HG03571 (cell line): ENCODE results near the gene HIC1.
"Not testable (repeated sequence)": the region's sequence is repeated elsewhere in the genome, so short reads cannot be mapped to it uniquely, and the experiment has no call there.

Source experiments
- ATAC-seq: cut with Tn5 transposase; IDR thresholded peaks from one replicate; pipeline ENCODE4 v1.9.1; 2021; ENCODE audit not compliant: unreplicated experiment

Gene HIC1, protein sequence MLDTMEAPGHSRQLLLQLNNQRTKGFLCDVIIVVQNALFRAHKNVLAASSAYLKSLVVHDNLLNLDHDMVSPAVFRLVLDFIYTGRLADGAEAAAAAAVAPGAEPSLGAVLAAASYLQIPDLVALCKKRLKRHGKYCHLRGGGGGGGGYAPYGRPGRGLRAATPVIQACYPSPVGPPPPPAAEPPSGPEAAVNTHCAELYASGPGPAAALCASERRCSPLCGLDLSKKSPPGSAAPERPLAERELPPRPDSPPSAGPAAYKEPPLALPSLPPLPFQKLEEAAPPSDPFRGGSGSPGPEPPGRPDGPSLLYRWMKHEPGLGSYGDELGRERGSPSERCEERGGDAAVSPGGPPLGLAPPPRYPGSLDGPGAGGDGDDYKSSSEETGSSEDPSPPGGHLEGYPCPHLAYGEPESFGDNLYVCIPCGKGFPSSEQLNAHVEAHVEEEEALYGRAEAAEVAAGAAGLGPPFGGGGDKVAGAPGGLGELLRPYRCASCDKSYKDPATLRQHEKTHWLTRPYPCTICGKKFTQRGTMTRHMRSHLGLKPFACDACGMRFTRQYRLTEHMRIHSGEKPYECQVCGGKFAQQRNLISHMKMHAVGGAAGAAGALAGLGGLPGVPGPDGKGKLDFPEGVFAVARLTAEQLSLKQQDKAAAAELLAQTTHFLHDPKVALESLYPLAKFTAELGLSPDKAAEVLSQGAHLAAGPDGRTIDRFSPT

DNA sequence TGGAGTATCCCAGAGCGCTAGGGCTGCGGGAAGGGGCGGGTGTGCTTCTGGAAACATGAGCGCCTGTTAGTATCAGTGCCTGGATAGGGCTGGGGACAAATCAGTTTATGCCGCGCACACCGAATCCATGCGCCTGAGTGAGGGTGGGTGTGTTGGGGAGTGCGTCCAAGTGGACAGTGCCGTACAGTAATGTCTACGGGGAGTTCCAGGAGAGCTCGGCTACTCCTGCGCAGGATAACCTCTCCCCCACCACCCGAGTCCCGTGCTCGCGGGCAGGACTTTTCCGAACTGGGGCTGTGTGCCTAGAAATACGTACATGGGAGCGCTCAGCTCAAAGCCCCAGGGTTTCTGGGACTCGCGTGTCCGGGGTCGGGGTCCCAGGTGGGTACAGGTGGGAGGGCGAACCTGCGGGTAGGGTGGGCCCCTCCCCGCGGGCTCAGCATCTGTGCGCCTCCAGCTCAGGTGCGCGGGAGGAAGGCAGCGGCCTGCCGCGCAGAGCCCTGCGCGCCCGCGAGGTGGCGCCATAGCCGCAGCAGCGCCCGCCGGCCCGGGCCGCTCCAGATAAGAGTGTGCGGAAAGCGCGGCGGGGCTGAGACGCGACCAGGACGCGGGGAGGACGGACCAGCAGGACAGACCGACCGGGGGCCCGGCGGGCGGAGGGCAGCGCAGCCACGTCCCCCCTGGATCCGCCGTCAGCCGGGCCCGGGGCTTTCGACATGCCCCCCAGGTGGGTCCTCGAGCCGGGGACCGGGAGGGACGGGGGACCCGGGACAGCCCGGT is at the start of gene HIC1:
Gene HIC1 (plus strand): TSS at position 592 of the 780 bp plus-strand sequence. CDS start 1,588 bp downstream, outside the sequence.
- peak; percentile 35 for ATAC-seq

DNA sequence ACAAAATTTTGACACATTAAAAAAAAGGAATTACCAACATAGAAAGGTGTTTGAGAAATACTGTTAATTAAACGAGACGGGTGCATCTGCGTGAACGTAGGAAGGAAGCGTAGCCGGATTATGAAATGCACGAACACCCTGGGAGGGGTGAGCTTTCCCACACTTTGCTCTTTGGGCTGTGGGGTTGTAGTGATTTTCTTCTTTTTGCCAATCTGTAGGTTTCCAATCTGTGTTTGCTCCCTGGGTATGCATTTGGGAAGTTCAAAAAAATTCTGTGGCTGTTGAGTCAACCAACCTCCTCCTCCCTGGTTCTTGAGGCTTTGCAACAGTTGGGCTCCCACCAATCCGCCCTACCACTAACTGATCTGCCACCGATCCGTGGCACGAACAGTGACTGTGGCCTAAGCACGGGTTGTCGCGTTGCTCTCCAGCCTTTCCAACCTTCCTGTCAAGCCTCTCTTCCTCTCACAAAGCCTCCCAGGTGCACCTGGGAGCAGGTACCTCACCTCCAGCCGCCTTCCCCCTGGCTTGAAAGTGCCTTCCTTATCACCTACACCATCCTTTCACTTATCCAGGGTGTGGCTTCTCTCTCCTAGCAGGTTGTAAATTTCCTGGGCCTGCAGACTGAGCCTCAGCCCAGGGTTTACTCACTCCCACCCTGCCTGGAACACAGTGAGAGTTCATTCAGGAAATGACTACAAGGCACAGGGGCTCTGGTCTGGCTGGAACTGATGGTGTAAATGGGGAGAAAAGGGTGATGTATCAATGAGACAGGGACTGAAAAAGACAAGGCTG is 46.4 kb upstream of the HIC1 start:
- ATAC-seq = no peak

DNA sequence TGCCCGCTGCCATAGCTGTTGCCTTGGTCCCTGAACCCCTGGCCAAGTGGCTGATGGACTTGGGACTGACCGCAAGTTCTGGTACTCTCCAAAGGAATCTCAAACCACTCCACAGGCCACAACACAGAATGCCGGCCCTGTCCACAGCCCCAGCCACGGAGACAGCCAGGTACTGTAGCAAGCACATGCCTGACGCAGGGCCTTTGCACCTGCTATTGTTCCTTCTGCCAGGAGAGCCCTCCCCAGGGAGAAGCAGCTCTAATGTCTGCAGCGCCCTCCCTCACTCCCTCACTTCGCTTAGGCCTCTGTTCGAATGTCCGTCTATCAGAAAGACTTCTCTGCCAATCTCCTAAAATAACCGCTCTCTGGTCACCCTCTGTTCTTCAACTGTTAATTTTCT is 45.2 kb upstream of the HIC1 start:
- no peak for ATAC-seq

DNA sequence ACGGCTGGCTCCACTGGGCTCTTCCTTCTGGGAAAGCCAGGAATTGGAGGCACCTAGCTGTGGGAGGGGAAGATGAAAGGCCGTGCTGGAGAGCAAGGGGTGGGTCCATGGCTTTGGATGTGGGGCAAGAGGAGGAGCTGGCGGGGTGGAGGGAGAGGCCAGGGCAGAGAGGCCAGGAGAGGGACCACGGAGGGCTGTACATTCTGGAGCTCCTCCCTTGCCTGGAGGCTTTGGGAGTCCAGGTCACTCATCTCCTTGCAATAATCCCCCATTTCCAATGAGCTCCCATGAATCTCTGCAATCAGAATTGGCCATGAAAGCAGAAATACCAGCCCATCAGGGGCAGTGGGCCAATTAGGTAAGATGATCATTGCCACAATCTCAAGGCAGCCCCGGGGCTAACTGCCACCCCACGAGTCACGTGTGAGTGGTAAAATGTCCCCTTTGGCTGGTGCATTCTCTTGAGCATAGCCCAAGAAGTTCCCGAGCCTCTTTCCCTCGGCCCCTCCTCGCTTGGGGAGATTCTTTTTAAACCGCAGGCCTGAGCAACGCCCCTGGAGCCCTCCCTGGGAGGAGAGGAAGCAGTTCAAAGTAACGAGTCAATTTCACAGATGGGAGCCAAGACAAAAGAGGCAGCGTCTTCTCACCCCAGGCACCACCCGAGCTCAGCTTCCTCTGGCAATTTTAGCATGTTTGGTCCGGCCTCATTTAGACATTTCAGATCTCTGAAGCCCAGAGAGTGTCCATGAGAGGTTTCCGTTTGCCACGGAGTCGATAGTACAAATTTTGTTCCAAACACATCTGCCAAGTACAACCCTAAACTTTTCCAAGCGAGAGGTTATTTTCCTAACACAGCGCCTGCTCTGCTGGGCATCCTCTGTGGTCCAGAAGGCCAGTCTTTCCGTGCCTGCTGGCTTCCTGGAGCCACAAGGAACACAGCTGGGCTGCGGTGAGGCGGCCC is 43.2 kb upstream of the HIC1 start:
- ATAC-seq = no peak

DNA sequence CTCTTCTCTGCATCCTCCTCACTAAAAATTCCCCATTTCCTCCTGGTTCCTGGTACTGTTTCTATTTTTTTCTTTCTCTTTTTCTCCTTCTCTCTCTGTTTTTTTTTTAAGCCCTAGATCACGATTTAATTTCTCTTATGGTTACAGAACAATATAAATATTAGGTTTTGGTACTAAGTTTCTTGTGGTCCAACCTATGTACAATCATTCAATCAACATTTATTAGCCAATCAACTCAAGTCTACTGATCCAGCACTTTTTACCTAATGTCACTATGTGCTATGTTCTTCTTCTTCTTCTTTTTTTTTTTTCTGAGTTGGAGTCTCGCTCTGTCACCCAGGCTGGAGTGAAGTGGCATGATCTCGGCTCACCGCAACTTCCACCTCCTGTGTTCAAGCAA is 42.4 kb upstream of the HIC1 start:
- no peak for ATAC-seq

DNA sequence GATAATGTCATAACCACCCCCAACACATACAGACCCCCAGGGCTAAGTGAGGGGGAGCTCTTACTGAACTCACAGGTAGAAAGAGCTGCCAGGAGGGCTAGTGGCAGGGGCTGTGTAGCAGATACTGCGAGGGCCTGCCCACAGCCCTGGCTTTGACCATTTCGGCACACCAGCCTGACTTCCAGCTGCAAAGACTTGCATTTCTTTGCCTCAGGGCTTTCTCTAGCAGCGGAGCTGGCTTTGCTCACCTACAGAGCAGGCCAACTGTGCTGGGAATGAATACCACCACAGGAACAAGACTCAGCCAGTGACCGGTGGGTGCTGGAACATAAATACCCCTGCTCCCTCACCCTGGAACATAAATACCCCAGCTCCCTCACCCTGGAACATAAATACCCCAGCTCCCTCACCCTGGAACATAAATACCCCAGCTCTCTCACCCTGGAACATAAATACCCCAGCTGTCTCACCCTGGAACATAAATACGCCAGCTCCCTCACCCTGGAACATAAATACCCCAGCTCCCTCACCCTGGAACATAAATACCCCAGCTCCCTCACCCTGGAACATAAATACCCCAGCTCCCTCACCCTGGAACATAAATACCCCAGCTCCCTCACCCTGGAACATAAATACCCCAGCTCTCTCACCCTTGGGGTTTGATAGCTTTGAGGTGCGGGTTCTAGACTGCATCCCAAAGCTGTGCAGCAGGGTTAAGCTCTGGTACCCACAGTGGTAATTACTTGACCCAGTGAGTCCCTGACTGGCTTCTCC is 41.5 kb upstream of the HIC1 start:
- not testable (repeated sequence) for ATAC-seq

DNA sequence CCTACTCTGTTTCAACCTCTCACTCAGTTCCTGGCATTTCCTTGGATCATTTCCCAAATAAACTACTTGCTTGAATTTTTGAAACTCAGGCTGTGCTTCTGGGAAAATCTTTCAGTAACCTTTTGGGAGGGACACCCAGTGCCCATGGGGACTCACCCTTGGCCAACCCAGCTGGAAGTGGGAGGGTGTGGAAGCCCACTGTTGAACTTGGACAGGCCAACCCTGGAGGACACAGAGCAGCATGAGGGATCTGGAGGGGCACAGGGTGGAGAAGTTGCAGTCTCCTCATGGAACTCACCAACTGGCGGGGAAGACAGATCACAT is 40.9 kb upstream of the HIC1 start:
- ATAC-seq = no peak

DNA sequence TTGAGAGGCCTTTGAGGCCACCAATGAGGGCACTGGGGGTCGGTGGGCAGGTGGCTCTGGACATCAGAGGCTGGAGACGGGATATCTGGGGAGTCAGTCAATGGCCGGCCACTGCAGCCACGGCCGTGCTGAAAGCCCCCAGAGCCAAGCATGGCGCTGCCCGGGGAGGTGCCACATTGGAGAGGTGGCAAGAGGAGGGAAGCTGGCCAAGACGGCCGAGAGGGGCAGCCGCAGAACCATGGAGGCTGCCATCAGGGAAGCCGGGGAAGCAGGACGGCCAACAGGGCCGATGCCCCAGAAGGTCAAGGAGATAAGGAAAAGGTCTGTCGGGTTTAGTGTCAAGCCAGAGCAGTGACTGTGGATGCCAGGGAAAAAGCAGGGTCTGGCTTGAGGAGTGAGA is 39.6 kb upstream of the HIC1 start:
- no peak for ATAC-seq

DNA sequence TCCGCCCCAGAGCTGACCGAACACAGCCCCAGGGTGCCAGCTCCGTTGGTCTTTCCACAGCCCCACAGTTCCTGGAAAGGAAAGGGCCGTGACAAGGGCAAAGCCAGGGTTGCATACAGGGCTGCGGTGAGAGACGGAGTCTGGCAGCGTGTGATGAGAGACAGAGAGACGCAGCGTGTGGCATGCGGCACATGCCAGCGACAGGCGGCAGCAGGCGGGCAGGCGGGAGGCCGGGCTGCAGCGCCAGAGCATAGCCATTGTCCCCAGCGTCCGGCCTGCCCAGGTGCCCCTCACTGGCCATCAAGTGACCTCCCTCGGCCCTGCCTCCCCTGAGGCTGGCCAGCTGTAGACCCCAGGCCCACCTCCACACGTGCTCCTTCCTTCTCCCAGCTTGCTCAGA is 38.4 kb upstream of the HIC1 start:
- ATAC-seq = no peak

DNA sequence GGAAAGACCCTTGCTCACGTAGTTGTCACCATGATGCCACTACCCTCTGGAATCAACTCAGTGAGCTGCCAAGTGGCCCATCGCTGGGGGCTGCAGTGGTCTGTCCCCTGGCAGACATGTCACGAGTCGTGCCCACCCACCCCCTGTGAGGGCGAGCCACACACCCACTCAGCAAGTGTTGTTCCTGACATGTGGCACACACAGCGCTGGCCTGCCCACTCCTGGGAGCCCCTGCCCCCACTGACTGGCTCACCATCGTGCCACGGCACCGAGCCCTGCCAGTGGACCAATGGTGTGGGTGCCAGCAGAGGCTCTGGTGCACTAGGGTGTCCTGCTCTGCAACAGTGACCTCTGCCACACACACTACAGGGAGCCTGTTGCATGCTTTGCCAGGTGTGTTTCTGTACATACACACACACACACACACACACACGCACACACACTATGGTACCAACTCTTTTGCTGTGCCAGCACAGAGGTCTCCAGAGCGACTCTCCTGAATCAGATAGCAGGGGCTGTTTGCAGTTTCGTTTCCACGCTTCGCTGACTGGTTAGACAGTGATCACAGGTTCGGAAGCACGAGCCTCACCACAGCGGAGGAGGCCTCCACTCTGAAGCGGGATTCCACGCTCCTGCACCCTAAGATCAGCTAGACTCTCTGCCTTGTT is 37.5 kb upstream of the HIC1 start:
- no peak for ATAC-seq

DNA sequence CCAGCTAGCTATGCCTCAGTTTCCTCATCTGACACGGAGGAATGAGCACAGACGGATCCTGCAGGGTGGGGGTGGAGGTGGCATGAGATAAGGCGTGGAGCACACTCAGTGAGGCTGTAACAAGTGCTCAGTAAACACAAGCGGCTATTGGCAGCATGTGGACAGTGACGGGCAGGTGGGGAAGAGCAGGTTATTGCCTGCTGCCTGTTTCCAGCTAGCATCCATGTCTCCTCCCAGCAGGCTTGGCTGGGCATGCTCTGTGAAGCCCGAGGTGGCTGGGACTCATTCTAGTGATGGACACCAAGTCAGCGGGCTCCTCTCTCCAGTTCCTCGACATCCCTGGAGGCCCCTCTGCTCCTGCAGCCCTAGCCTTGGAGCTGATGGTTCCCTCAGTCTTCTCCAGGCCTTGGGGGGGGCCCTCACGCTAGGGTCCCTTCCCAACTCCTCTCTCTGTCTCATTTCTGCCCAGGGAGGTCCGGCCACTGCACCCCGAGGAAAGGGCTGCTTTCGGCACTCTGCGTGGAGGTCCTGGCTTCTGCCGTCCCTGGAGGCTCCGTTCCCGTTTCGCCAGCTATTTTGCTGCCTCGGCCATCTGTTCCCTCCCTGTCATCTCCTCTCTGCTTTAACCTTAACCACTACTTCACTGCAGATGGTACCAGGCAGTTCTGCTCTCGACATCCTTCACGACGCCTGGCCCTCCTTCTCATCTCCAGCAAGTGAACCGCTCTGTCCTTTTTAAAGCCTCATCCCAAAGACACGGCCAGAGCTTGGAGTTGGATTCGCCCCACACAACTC is 36.0 kb upstream of the HIC1 start:
- no peak for ATAC-seq

DNA sequence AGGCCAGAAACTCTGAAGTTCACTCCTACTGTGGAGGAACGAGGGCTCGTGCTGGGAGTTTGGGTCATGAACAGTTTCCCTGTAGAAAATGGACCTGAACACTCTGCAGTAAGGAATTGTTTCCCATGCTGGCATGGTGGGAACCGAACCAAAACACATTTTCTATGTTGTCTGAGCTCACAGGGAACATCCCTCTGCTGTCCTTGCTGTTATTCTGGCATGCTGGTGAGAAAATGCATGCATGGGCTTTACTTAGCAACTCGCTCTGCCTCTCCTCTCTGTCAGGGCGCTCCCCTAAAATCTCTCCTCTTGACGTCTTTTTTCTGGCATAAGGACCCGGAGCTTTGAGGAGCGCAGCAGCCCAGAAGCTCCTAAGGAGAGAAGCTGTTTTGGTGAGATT is 35.2 kb upstream of the HIC1 start:
- no peak for ATAC-seq

DNA sequence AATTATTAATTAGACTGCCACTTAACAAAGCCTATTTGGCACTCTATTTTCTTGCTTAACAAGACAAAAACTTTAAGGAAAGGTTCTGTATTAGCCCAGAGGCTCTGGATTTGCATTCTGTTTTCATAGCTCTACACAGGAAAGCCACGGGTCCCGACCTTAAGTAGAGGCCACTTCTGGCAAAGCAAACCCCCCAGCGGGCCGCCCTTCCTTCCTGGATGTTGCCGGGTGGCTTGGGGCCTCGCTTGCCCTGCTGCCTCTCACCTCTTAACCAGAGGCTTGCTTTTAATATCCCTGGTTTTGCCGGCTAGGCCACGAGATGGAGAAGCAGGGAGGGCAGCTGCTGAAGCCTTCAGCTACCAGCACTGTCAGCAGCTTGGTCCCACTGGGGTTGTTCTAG is 34.2 kb upstream of the HIC1 start:
- no peak for ATAC-seq

DNA sequence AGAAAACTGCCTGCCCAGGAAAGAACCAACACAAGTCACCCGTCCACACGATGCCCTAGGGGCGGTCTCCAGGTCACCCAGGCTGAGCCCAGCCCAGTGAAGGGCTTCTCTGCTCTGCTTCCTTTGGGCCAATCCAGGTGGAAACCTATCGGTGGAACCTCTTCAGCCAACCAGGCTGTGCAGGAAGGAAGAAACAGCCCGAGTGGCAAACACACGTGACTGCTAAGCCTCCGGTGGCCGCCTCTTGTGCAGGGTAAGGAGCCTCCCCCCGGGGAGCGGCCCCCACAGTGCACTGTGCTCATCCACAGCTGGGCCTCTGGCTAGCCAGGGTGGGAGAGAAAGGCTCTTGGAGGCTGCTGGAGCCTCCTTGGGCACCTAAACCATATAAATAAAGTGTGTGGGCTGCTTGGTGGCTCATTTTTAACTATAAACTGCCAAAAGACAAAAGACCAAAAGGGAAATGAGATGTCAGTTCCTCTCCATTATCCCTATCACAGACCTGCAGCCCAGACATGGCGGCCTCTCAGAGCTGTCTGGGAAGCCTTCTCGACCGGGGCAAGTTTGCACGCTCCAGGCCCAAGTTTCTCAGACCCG is 32.2 kb upstream of the HIC1 start:
- ATAC-seq = no peak

DNA sequence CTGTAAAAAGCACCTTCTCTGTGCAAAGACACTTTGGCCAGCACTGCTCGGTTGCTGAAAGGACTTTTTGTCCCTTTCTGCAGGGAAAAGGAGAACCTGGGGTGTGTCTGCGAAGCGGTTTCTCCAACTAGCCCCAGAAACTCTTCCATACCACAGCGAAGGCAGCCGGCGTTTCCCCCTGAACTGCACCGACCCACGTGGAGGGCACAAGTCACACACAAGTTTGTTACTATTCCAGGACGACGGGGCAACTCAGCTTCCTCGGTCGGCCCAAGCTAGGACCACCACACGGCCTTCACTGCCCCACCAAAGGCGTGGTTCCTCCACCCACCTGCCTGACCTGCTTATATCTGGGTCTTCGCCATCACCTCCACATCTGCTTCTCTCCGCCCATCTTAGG is 31.6 kb upstream of the HIC1 start:
- no peak for ATAC-seq

DNA sequence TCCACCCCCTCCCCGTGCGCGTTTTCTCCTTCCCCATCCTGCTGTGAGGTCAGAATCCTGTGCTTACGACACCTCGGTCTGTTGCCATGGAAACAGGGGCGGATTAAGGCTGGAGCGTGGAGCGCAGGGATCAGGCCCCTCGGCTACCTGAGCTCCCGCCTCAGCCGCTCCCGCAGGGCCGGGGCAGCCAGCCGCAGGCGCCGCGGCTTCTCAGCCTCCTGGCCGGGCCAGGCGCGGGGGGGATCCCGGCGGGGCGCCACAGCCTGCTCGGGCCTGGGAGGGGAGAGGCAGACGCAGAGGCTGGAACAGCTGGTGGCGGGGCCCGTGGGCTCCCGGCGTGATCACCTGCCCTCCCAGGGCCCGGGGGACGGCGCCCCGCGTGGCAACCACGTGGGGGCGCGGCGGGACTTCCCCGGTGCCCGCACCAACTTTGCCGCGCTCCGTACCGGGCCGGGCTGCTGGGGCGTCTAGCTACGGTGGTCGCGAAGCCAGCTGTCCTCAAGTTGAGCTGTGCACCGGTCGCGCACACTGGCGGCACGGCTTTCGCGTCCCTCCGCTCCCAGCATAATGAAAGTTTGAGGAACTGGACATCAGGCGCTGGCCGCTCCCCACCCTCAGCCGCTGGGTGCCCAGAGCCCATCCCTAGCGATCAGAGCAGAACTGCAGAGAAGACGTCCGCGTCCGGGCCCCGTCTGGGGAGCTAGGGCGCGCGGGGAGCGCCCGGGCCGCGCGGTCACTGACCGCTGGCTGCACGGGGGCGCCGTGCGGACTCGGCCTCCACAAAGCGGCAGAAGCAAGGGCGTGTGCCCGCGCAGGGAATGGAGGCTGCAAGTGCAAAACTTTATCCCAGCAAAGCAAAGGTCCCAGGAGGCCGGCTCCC is 31.0 kb upstream of the HIC1 start:
- no peak for ATAC-seq
